Mucosa of gallbladder (tissue), 1 donor: ENCODE measurements around the gene CUL7. TPM values are rescaled to one million over a fixed set of nuclear protein-coding genes. Genes with fewer than 3 reads are reported as not detected.
A peak's percentile ranks its signal among the peaks of the same experiment; 100 is the strongest.
"Not testable (repeated sequence)": the region's sequence is repeated elsewhere in the genome, so short reads cannot be mapped to it uniquely, and the experiment has no call there.

ENCODE experiments used
- DNase-seq: peaks from one replicate; pipeline ENCODE4 v3.0.0-alpha.2; 2020; ENCODE audit warnings: low spot score
- total RNA-seq: library from RNA; stranded (reverse); gene quantifications from one replicate; pipeline ENCODE4 v1.2.1, GENCODE V29; 2021
- donor health status: DM: no; HTN: no; CAD: no.

Gene CUL7
- total RNA-seq, 1 donor from 2014 or later: 29.5 TPM

DNA sequence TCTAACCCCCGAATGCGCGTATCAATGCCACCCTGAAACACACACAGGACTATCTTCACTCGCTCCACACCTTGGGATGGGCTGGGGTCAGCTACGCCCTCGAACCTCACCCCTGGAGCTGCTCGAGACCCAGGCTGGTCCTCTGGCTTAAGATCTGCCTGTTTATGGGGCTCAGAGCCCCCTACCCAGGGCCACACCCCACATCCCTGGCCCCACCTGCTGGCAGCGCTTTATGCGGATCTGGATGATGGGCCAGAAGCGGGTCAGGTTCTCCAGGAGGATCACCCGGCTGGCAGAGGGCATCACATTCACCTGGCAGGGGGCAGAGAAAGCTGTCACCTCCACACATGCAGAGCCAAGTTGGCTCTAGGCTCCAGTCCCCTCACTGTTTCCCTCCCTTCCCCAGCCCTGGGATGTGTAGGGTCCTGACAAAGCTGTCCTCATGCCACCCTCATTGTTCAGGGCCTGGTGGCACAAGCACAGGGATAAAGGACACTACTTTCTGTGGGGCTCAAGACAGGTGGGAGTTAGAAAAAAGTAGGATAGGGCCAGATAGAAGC, 8.2 kb downstream of the CUL7 start:
- no peak for DNase-seq

DNA sequence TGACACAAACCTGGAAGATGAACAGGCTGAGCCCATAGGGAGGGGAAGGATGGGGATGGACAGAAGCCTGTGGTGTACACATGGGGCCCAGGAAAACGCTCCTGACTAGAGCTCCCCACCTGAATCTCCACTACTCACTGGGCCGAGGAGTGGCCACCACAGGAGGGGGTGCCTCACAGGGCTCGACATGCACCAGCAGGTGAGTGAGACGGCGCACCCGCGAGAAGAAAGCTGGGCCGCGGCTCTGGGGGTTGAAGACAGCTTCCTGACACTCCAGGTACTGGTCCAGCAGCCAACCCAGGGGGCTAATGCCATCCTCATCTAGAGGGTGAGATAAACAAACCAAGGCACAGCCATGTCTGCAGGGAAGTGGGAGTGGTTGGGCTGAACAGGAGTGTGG, 10.3 kb downstream of the CUL7 start:
- no peak for DNase-seq

DNA sequence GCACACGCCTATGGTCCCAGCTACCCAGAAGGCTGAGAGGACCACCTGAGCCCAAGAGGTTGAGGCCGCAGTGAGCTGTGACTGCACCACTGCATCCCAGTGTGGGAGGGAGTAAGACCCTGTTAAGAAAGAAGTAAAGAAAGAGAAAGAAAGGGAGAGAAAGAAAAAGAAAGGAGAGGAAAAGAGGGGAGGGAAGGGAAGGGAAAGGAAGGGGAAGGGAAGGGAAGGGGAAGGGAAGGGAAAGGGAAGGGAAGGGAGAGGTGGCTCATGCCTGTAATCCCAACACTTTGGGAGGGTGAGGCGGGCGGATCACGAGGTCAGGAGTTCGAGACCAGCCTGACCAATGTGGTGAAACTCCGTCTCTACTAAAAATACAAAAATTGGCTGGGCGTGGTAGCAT, 12.2 kb downstream of the CUL7 start:
- DNase-seq: not testable (repeated sequence)

DNA sequence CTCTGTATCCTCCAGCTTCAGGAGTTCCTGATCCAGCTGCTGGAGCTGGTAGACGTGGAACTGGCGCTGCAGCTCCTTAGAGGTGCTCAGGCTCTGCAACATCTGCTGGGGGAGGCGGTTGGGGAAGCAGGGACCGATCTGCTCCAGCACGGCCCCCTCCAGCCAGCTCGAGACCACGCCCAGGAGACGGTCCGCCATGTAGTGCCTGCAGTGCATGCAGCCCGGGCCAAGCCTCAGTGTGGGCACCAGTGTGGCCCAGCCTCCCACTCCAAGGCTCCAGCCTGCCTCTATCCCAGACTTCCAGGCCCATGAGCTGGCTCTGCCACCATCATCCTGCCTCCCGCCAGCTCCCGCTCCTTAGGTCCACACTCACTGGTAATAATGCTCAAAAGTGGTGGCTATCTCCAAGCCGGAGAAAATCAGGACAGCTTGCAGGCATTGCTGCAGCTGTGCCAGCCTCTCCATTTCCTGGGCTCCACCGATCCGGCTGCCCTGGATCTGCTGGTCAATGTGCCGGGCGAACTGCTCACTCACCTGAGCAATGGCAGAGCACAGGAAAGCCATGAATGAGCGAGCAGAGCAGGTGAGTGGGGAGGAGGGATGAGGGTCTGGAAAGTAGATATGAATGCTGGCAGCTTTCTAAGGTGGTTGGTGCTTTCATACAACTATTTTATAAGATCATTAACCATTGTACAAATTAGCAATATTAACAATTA, 13.0 kb downstream of the CUL7 start:
- no peak for DNase-seq

DNA sequence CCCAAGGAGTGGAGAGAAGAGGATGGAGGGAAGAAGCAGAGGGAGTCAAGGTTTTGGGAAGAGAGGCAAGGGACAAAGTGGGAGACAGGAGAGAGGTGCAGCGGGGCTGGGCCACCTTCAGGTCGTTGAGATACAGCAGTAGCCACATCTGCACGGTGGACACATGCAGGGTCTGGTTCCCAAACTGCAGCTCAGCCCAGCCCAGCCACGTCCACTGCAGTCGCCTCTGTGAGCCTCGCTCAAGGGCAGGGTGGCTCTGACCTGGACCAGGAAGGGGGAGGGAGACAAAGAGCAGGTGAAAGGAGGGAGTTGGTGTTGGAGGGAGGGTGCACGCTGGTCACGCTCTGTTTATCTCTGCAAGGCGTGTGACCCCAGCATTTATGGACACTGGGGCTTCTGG, 14.9 kb downstream of the CUL7 start:
- no peak for DNase-seq

DNA sequence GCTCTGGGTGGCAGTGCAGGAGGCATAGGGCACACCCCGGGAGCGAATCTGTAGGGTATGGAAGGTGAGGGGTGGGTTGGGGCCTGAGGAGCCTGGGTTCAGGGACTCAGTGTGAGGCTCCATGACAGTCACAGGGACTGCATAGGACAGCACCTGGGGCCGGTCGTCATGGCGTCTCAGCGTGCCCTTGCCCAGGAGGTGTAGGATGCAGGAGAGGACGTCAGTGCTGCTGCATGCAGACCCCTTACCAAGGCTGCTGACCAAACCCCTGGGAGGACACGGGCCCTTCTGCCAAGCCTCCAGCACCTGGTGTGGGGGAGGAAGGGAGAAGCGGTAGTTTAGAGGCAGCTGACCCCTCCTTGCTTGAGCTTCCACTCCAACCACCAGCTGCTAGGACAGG, 15.9 kb downstream of the CUL7 start:
- DNase-seq: no peak

DNA sequence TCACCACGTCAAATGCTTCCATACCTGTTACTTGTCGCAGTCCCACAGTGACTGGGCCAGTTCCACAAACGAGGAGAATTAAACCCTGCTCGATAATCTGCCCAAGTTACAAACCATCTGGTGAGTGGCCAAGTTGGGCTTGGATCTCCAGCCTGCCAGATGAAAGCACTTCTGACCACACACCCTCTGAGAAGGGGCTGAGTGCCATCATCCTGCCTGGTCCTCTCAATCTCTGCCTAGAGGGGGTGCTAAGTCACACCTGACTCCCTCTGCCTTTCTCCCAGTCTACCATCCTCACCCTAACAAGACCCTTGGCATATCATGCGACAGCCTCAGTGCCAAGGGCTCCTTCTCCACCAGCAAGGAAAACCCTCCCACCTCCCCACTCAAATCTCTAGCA, 16.5 kb downstream of the CUL7 start:
- no peak for DNase-seq

DNA sequence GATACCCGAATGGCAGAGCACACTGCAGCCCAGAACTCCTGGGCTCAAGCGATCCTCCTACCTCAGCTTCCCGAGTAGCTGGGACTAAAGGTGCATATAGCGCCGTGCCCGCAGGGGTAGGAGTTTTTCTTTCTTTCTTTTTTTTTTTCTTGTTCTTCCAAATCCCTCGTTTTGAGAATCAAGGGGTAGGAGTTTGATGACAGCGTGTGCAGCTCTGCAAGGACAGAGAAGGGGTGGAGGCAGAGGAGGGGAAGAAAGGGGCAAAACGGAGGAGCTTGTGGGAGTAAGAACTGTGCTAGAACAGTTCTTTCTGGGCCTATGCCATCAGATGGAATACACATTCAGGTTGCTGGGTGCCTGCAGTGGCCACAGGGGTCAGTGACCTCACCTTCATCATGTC, 16.9 kb downstream of the CUL7 start:
- no peak for DNase-seq

DNA sequence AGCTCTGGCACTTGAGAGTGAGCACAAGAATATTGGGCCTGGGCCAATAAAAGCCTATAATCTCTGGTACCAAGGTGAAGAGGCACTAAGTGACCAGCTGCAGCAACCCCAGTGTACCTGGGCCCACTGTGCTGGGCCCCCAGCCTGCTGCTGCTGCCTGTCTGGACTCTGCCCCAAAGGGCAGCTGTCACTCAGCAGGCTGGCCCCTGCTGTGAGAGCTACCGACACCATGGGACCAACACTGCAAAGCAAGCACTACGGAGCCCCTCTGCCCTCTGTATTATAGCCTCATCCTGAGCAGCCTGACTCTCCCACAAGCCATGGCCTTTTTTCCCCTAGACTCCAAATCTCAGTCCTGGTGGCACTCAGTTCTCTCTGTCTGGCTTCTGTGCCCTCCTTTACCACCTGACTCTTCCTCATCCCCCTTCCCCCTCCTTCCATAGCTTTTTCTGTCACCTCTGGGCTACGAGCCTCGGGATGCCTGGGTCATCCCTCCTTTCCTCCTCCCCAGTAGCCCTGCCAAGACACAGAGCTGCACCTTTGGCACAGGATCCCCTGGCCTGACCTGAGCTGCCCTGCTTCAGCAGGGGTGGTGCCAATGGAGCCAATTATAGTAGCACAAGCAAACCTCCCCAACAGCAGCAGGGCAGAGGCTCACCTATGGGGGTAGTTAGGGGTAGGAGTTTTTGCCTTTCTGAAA, 18.0 kb downstream of the CUL7 start:
- DNase-seq: no peak

DNA sequence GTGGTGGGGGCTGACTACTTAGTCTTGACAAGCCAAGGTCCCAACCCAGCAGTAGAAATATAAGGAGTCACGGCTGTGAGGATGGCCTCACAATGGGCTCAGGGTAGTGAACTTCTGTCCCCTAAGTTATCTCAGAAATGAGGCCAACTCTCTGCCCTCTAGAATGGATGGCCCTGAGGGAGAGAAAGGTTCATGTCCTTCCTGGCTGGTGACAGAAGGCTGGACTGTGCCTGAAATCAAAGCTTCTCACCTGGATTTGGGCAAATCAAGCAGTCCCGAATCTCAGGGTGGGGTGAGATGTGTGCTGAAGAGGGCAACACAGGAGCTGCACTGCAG, 19.5 kb downstream of the CUL7 start:
- no peak for DNase-seq

DNA sequence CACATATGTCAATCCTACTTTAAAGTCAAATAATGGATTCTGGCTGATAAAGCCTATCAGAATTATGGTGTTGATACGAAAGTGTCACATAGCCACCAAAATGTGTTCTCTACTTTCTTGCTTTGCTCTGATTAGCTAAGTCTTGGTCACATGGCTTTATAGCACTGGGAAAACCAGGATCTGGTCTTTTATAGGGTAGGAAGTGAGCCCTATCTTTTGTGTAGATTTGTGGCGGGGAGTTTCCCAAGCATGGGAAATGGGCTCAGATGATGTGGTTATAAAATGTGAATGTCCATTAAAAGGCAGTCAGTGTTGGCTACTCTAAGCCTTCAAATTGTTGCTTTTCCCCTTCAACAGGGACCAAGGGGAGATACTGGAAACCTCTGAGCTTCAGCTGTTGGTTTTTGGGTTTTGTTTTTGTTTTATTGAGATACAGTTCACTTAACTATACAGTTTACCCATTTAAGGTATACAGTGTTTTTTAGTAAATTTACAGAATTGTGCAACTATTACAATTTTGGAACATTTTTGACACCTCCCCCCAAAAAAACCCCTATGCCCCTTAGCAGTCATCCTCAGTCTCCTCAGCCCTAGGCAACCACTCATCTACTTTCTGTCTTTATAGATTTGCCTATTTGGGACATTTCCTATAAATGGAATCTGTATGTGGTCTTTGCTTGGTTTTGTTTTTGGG, 20.0 kb downstream of the CUL7 start:
- DNase-seq: no peak

DNA sequence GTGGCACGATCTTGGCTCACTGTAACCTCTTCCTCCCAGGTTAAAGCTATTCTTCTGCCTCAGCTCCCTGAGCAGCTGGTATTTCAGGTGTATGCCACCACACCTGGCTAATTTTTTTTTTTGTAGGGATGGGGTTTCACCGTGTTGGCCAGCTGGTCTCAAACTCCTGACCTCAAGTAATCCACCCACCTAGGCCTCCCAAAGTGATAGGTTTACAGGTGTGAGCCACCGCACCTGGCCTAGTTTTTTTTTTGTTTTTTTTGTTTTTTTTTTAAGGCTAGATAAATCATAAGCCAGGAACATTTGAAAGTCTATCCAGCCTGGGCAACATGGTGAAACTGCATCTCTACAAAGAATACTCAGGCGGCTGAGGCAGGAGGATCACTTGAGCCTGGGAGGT, 21.3 kb downstream of the CUL7 start:
- DNase-seq: no peak

DNA sequence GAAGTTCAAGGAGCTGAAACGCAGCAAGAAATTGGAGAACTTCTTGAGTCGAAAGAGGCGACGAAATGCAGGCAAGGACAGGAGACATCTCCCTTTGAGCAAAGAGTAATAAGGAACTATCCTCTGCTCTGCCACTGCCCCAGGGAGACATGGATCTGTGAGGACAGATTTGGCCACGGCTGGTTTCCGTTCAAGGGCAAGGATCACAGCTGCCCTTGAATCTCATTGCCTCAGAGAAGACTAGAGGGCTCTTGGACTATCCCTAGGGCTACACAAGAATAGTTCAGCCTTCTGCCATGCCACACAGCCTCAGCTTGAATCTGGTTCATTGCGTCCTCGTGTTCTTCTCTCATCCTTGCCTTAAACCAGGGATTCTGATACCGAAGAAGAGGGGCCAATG, 24.5 kb downstream of the CUL7 start:
- DNase-seq: no peak

DNA sequence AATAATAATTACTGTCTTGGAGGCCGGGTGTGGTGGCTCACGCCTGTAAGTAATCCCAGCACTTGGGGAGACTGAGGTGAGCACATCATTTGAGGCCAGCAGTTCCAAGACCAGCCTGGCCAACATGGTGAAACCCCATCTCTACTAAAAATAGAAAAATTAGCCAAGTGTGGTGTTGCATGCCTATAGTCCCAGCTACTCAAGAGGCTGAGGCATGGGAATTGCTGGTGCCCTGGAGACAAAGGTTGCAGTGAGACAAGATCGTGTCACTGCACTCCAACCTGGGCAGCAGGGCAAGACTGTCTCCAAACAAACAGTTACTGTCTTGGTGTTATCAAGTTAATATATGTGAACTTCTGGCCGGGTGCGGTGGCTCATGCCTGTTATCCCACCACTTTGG, 27.3 kb downstream of the CUL7 start:
- DNase-seq: no peak

DNA sequence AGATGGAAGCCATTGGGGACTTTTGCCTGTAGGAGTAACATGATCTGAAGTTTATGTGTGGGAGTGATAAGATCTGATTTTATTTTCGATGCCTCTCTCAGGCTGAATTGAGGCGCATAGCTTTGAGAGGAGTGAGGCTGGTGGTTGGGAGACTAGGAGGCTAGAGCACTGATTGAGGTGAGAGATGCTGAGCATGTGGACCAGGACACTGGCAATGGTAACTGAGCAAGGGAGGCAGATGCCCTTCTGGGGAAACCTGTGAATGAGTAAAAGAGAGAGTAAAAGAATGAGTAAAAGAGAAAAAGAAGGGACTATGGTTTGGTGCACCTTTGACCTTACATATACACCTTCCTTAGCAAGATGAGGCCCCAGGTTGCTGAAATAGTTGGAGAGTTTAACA, 29.2 kb downstream of the CUL7 start:
- no peak for DNase-seq

DNA sequence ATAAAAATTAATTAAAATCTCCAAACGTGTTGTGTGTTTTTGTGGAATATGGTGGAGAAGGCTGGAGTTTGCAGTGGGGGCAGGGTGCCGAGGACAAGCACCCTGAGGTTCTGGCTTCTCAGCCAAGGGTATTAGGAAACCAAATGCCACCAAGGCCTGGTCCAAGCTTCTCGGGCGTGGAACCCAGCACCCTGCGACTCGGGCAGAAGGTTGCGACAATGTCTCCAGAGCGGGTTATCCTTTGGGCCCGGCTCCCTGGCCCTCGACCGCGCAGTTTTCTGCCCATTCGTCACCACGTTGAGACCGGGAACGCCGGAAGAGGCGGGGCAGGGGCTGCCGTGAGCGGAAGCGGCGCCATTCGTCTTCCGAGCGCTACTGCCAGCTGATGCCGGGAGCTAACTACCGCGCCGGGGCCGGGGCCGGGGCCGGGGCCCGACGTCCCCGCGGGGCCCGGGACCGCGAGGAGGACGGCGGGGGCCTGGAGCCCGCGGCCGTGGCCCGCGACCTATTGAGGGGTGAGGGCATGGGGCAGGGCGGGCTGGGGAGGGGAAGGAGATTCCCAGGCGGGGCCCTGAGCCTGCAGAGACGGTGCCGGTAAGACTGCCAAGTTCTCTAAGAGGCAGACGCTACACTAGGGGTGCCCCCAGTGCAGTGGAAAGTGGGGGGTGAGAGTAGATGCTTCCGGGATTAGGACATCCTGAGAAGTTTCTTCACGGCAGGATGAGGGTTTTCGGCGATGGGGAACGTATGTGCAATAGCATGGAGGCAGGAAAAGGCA, 32.2 kb downstream of the CUL7 start, which contains the start of gene RRP36:
Gene RRP36, plus strand, starts transcription at position 354 of the 778 bp plus-strand sequence. Its CDS starts 32 bp downstream, at position 386.
- peak; percentile 67 for DNase-seq

DNA sequence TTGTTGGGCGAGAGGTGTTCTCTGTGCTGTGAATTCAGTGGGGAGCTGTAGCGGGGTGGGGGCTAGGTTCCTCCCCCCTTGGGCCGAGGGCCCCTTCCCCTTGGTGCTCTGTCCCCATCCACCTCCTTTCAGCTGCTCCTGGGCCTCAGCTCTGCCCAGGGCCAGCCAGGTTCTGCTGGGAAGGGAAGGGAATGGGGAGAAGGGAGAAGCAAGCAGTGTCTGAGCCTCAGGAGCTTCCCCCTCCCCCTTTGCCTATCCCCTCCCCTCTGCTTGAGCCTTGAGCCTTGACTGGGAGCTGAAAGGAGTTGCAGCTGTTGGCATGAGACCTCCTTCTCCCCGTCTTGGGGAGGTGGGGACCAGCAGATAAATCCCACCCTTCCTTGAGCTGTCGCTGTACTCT, 32.8 kb downstream of the CUL7 start:
- DNase-seq: no peak

DNA sequence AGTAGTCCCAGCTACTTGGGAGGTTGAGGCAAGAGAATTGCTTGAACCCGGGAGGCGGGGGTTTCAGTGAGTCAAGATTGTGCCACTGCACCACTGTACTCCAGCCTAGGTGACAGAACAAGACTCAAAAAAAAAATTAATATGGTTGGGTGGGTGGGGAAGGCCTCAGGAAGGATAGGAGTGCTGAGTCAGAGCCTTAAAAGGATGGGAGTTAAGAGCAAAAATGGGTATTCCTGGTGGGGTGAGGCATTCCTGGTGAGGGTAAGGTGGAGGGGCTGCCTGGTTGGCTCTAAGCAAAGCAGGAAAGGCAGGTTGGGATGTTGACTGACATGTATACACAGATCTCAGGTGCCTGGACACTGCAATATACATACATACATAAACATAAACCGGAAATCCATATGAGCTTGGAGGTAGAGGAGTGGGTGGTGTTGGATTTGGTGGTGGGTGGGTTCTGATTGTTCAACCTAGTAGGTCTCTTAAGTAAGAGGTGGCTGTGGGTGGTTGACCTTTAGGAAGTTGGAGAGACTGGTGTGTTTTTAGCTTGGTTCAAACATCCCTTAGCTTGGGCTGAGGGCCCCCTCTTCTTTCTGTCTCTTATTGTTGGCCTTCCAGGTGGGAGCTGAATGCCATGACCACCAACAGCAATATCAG, 33.5 kb downstream of the CUL7 start:
- DNase-seq: no peak

DNA sequence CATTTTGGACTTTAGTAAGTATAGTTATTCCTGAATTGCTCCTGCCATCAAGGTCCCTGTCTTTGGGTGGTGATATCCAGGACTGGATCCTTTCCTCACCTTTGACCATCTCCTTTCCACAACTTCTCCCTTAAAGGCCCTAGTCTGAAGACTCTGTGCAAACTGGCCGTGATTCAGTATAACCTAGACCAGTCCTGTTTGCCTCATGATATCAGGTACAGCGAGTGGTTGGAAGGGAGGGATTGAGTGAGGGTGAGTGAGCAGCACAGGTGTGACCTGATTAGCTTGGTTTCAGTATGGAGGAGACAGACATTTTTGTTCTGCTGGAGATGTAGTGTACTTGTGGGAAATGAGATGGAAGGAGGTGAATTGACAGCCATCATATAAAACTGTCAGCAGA, 34.5 kb downstream of the CUL7 start:
- no peak for DNase-seq

DNA sequence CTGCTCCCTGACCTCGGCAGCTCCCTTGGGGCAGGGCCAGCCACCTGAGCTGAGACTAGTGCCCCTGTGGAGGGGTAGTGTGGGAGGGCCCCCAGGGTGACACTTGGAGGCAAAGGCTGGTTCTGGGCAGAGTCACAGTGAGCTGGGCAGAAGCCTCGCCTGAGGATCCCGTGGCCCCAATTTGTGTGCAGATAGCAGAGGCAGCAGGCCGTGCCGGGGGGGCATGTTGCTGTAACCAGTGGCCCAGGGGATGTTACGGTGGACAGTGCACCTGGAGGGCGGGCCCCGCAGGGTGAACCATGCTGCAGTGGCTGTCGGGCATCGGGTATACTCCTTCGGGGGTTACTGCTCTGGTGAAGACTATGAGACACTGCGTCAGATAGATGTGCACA, 36.7 kb downstream of the CUL7 start:
- no peak for DNase-seq

DNA sequence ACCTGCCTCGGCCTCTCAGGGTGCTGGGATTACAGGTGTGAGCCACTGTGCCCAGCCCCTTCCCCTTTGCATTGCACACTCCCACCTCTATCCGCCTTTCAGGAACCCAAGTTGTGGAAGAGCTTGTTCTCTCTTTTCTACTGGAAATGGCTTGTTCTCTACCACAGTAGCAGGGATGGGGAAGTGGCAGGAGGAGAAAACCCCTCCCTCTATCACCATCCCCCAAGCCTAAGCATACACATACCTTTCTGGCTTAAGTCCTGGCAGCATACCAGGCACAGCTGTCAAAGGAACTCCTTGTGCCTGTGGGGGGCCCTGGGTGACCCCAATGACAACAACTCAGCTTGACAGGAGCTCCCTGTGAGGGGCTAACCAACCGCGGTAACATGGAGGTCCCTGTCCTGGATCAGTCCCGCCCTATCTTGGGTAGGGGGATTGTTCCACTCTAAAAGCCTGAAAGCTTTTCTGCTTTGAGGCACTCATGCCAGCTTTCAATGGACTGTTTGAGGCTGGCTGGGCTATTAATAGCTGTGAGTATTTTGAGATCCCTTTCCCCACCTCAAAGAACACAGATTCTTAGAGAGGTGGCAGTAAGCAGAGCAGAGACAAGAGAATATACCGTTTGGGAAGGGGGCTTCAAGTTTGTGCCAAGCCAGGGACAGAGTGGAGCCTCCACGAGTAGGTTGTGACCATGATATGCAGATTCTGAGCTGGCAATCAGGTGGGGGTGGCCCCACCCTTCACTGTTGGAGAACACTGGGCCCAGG, 37.3 kb downstream of the CUL7 start:
- no peak for DNase-seq
